ENCODE data around the gene PDLIM4.

The PDLIM4 gene

GRCh38 chr5:132280371-132281240 is 23.1 kb downstream of the PDLIM4 start:
- Histone ChIP-seq H3K4me1 (ENCODE audit: control insufficient read depth in 1 of 2, insufficient read depth in 2 of 2, low read length in 2 of 2) (peaks cover 0 to 6% of the 10 kb centered on the region in 2 donors), H3K4me3 (ENCODE audit: low read depth in 1 of 2, low read length in 2 of 2) (no peak overlapping the region), H3K9me3 (ENCODE audit: control insufficient read depth in 1 of 2, low read length in 2 of 2) (no peaks in the 10 kb centered on the region), H3K27me3 (ENCODE audit: low read depth, low read length) (no peaks in the 10 kb centered on the region), H3K27ac (ENCODE audit: low read length) (no peak overlapping the region), H3K36me3 (ENCODE audit: control insufficient read depth in 1 of 2, insufficient read depth in 2 of 2, low read length in 2 of 2) (no peaks in the 10 kb centered on the region)

- Histone ChIP-seq H3K9me3 (ENCODE audit: control insufficient read depth in 1 of 2, low read length in 2 of 2) (no peaks in the 10 kb centered on the region), H3K27ac (ENCODE audit: low read length) (no peak overlapping the region), H3K36me3 (ENCODE audit: control insufficient read depth in 1 of 2, insufficient read depth in 2 of 2, low read length in 2 of 2) (no peaks in the 10 kb centered on the region), H3K4me3 (ENCODE audit: low read depth in 1 of 2, low read length in 2 of 2) (no peak overlapping the region), H3K4me1 (ENCODE audit: control insufficient read depth in 1 of 2, insufficient read depth in 2 of 2, low read length in 2 of 2) (peaks cover 0 to 6% of the 10 kb centered on the region in 2 donors), H3K27me3 (ENCODE audit: low read depth, low read length) (no peaks in the 10 kb centered on the region)
Observed at GRCh38 chr5:132281856-132282614, 24.5 kb downstream of the PDLIM4 start.

GRCh38 chr5:132283423-132284043 is 26.0 kb downstream of the PDLIM4 start:
- H3K4me3 ChIP-seq (ENCODE audit: low read depth in 1 of 2, low read length in 2 of 2) = no peak overlapping the region
- no peaks in the 10 kb centered on the region for H3K36me3 ChIP-seq (ENCODE audit: control insufficient read depth in 1 of 2, insufficient read depth in 2 of 2, low read length in 2 of 2)
- H3K9me3 ChIP-seq (ENCODE audit: control insufficient read depth in 1 of 2, low read length in 2 of 2) = no peaks in the 10 kb centered on the region
- H3K4me1 ChIP-seq (ENCODE audit: control insufficient read depth in 1 of 2, insufficient read depth in 2 of 2, low read length in 2 of 2) = peaks cover 0 to 4% of the 10 kb centered on the region in 2 donors
- no peak overlapping the region for H3K27ac ChIP-seq (ENCODE audit: low read length)
- no peaks in the 10 kb centered on the region for H3K27me3 ChIP-seq (ENCODE audit: low read depth, low read length)

DNA sequence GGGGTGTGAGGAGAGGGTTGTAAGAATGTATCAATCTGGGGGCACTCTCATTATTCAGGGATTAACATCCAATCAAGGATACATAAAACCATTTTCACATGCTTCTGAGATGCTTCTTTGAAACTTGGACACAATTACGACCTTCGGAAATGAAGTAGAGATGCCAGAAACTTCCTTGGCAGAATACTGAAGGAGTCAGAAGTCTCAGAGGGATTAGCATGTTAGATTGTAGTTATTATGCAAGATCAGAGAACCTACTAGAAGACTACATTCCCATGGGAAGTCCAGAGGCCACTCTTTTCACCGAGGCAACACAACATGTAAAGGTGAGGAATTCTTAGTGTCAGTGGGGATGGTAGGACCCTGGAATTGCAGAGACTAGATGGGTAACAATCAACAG is 31.6 kb downstream of the PDLIM4 start:
- no peak overlapping the region for H3K4me3 ChIP-seq (ENCODE audit: low read depth in 1 of 2, low read length in 2 of 2)
- peaks cover 0 to 5% of the 10 kb centered on the region in 2 donors for H3K4me1 ChIP-seq (ENCODE audit: control insufficient read depth in 1 of 2, insufficient read depth in 2 of 2, low read length in 2 of 2)
- H3K9me3 ChIP-seq (ENCODE audit: control insufficient read depth in 1 of 2, low read length in 2 of 2) = no peaks in the 10 kb centered on the region
- H3K27ac ChIP-seq (ENCODE audit: low read length) = no peak overlapping the region
- peaks cover 0 to 8% of the 10 kb centered on the region in 2 donors for H3K36me3 ChIP-seq (ENCODE audit: control insufficient read depth in 1 of 2, insufficient read depth in 2 of 2, low read length in 2 of 2)
- H3K27me3 ChIP-seq (ENCODE audit: low read depth, low read length) = no peaks in the 10 kb centered on the region

GRCh38 chr5:132291026-132291425 is 33.5 kb downstream of the PDLIM4 start:
- Histone ChIP-seq H3K4me3 (ENCODE audit: low read depth in 1 of 2, low read length in 2 of 2) (no peak overlapping the region), H3K4me1 (ENCODE audit: control insufficient read depth in 1 of 2, insufficient read depth in 2 of 2, low read length in 2 of 2) (peaks cover 5% of the 10 kb centered on the region in 2 donors), H3K27me3 (ENCODE audit: low read depth, low read length) (no peaks in the 10 kb centered on the region), H3K27ac (ENCODE audit: low read length) (no peak overlapping the region), H3K9me3 (ENCODE audit: control insufficient read depth in 1 of 2, low read length in 2 of 2) (no peaks in the 10 kb centered on the region), H3K36me3 (ENCODE audit: control insufficient read depth in 1 of 2, insufficient read depth in 2 of 2, low read length in 2 of 2) (peaks cover 0 to 8% of the 10 kb centered on the region in 2 donors)

GRCh38 chr5:132293066-132293991 is 35.8 kb downstream of the PDLIM4 start:
- no peaks in the 10 kb centered on the region for H3K27me3 ChIP-seq (ENCODE audit: low read depth, low read length)
- H3K4me1 ChIP-seq (ENCODE audit: control insufficient read depth in 1 of 2, insufficient read depth in 2 of 2, low read length in 2 of 2) = peaks cover 5% of the 10 kb centered on the region in 2 donors
- peaks cover 0 to 8% of the 10 kb centered on the region in 2 donors for H3K36me3 ChIP-seq (ENCODE audit: control insufficient read depth in 1 of 2, insufficient read depth in 2 of 2, low read length in 2 of 2)
- H3K4me3 ChIP-seq (ENCODE audit: low read depth in 1 of 2, low read length in 2 of 2) = peak overlapping the region; percentile 70 to 71
- H3K9me3 ChIP-seq (ENCODE audit: control insufficient read depth in 1 of 2, low read length in 2 of 2) = no peaks in the 10 kb centered on the region
- H3K27ac ChIP-seq (ENCODE audit: low read length) = peak overlapping the region; percentile 95

GRCh38 chr5:132293992-132294727 is 36.7 kb downstream of the PDLIM4 start, which contains the start of gene SLC22A4:
TSS of gene SLC22A4 (plus strand) at chr5:132294394. CDS start at chr5:132294617, 223 bp downstream.
- Histone ChIP-seq H3K4me3 (ENCODE audit: low read depth in 1 of 2, low read length in 2 of 2) (peak within 1 kb of the TSS; percentile 70 to 71), H3K9me3 (ENCODE audit: control insufficient read depth in 1 of 2, low read length in 2 of 2) (no peaks in the 10 kb centered on the region), H3K27ac (ENCODE audit: low read length) (peak within 1 kb of the TSS; percentile 95), H3K4me1 (ENCODE audit: control insufficient read depth in 1 of 2, insufficient read depth in 2 of 2, low read length in 2 of 2) (peaks cover 5% of the 10 kb centered on the region in 2 donors), H3K36me3 (ENCODE audit: control insufficient read depth in 1 of 2, insufficient read depth in 2 of 2, low read length in 2 of 2) (peaks cover 0 to 8% of the 10 kb centered on the region in 2 donors), H3K27me3 (ENCODE audit: low read depth, low read length) (no peaks in the 10 kb centered on the region)

- H3K4me3 ChIP-seq (ENCODE audit: low read depth in 1 of 2, low read length in 2 of 2) = peak overlapping the region; percentile 70 to 71
- H3K27me3 ChIP-seq (ENCODE audit: low read depth, low read length) = no peaks in the 10 kb centered on the region
- H3K27ac ChIP-seq (ENCODE audit: low read length) = peak overlapping the region; percentile 95
- peaks cover 0 to 8% of the 10 kb centered on the region in 2 donors for H3K36me3 ChIP-seq (ENCODE audit: control insufficient read depth in 1 of 2, insufficient read depth in 2 of 2, low read length in 2 of 2)
- H3K9me3 ChIP-seq (ENCODE audit: control insufficient read depth in 1 of 2, low read length in 2 of 2) = no peaks in the 10 kb centered on the region
- peaks cover 5% of the 10 kb centered on the region in 2 donors for H3K4me1 ChIP-seq (ENCODE audit: control insufficient read depth in 1 of 2, insufficient read depth in 2 of 2, low read length in 2 of 2)
Observed at GRCh38 chr5:132294728-132295504, 37.4 kb downstream of the PDLIM4 start.

DNA sequence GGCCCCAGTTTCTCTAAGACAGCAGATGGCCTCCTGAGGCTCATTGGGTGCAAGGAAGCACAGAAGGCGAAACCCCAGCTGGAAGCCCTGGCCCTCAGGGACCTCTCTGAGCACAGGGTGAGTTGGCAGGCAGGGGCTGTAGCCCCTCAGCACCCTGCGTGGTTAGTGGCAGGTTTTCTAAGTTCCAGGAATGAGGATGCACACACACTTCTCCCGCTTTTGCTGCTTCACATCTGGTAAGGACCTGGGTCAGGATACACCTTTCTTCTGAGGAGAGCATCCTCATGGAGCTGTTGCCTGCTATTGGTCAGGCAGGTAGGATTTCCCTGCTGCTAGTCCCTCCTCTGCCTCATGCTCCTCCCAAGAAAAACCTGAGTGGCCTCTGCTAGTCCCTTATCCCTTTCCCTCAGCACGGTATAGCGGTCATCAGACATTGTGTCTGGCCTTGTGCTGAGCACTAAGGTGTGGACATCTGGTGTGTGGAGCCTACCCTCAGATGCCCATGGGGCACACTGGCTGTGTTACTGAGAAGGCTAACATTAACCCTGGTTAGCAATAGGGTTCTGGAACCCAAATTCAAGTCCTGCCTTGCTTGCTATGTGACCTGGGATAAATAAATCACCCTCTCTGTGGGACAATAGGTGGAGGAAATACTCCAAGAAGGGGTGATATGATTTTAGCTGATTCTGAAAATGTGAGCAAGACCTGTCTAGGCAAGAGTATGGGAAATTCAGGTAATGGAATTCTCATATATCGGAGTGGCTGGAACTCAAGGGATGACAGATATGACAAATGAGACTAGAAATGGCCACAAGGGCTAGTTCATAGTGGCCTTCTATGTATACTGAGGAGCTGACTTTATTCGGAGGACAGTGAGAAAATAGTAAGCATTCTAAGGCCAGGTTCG is 38.3 kb downstream of the PDLIM4 start:
- no peaks in the 10 kb centered on the region for H3K9me3 ChIP-seq (ENCODE audit: control insufficient read depth in 1 of 2, low read length in 2 of 2)
- H3K36me3 ChIP-seq (ENCODE audit: control insufficient read depth in 1 of 2, insufficient read depth in 2 of 2, low read length in 2 of 2) = peaks cover 0 to 8% of the 10 kb centered on the region in 2 donors
- no peaks in the 10 kb centered on the region for H3K27me3 ChIP-seq (ENCODE audit: low read depth, low read length)
- H3K27ac ChIP-seq (ENCODE audit: low read length) = peak overlapping the region; percentile 19
- peaks cover 5% of the 10 kb centered on the region in 2 donors for H3K4me1 ChIP-seq (ENCODE audit: control insufficient read depth in 1 of 2, insufficient read depth in 2 of 2, low read length in 2 of 2)
- H3K4me3 ChIP-seq (ENCODE audit: low read depth in 1 of 2, low read length in 2 of 2) = peak overlapping the region; percentile 70 to 71

All from muscle layer of duodenum (tissue), 2 donors.